SK-N-SH treated with all-trans-retinoic acid at 6 μM for 48 hours (cell line): ENCODE results near the gene TASP1.

Experiments
- BACH2 ChIP-seq: fragments of 250-450 bp; sonication (Bioruptor Pico); IDR thresholded peaks from 2 replicates; pipeline ENCODE4 v1.9.0; 2021; ENCODE audit warnings: mild to moderate bottlenecking, borderline replicate concordance
- CREB5 ChIP-seq: fragments of 250-450 bp; sonication (Bioruptor Pico); IDR thresholded peaks from 2 replicates; pipeline ENCODE4 v1.5.1; 2020; ENCODE audit warnings: low read depth, mild to moderate bottlenecking, moderate library complexity
- CSRNP3 ChIP-seq: fragments of 250-450 bp; sonication (Bioruptor Pico); IDR thresholded peaks from 2 replicates; pipeline ENCODE4 v1.5.1; 2021; ENCODE audit warnings: mild to moderate bottlenecking, moderate library complexity
- GLIS3 ChIP-seq: fragments of 250-450 bp; sonication (Bioruptor Pico); IDR thresholded peaks from 2 replicates; pipeline ENCODE4 v1.5.0; 2020; ENCODE audit warnings: mild to moderate bottlenecking, moderate library complexity
- PATZ1 ChIP-seq: fragments of 250-450 bp; sonication (Bioruptor Pico); IDR thresholded peaks from 2 replicates; pipeline ENCODE4 v1.8.0; 2020; ENCODE audit warnings: mild to moderate bottlenecking, moderate library complexity, borderline replicate concordance
- RARB ChIP-seq: fragments of 250-450 bp; sonication (Bioruptor Pico); IDR thresholded peaks from 2 replicates; pipeline ENCODE4 v1.8.0; 2021; ENCODE audit warnings: mild to moderate bottlenecking, moderate library complexity
- SNAI2 ChIP-seq: fragments of 250-450 bp; sonication (Bioruptor Pico); IDR thresholded peaks from 2 replicates; pipeline ENCODE4 v1.5.0; 2020; ENCODE audit warnings: mild to moderate bottlenecking, moderate library complexity
- TOX ChIP-seq: fragments of 250-450 bp; sonication (Bioruptor Pico); IDR thresholded peaks from 2 replicates; pipeline ENCODE4 v1.8.0; 2021; ENCODE audit warnings: mild to moderate bottlenecking, moderate library complexity, borderline replicate concordance
- TSHZ2 ChIP-seq: fragments of 250-450 bp; sonication (Bioruptor Pico); IDR thresholded peaks from 2 replicates; pipeline ENCODE4 v1.5.0; 2020; ENCODE audit warnings: mild to moderate bottlenecking, moderate library complexity
- ZFP30 ChIP-seq: fragments of 450-650 bp; formaldehyde crosslinking; IDR thresholded peaks from 2 replicates; pipeline ENCODE4 v1.5.0; 2022; ENCODE audit warnings: mild to moderate bottlenecking, moderate library complexity

GRCh38 chr20:13676682-13677081 is 38.0 kb upstream of the TASP1 start:
- no peak for TF ChIP-seq SNAI2
- no peak for TF ChIP-seq BACH2 (CRISPR knock-in tag)
- no peak for TF ChIP-seq PATZ1 (CRISPR knock-in tag)
- no peak for TF ChIP-seq CREB5 (CRISPR knock-in tag)
- TF ChIP-seq GLIS3 = no peak
- TF ChIP-seq RARB (CRISPR knock-in tag) = no peak
- no peak for TF ChIP-seq CSRNP3 (CRISPR knock-in tag)
- no peak for TF ChIP-seq TSHZ2 (CRISPR knock-in tag)
- no peak for TF ChIP-seq ZFP30 (CRISPR knock-in tag)
- TF ChIP-seq TOX (CRISPR knock-in tag) = no peak
